Measurements from ENCODE around the gene TOR1AIP1.

TOR1AIP1 gene

DNA sequence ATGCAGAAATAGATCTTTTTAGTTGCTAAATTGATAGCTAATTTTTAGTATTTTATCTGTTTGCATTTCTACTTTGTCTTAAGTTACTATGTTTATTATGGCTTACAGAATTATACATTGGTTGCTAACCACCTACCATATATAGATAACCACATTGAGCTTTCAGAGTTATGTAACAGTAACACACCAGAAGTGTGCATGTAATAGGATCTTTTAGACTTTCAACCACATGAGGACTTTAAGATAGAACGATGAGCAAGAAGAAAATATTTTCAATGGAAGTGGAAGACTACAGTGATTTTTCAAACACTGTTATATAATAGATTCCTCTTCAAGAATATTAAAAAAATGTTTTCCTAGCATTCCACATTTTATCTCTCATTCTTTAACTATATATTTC, 28.8 kb downstream of the TOR1AIP1 start:
- TF ChIP-seq, protein P1, sequence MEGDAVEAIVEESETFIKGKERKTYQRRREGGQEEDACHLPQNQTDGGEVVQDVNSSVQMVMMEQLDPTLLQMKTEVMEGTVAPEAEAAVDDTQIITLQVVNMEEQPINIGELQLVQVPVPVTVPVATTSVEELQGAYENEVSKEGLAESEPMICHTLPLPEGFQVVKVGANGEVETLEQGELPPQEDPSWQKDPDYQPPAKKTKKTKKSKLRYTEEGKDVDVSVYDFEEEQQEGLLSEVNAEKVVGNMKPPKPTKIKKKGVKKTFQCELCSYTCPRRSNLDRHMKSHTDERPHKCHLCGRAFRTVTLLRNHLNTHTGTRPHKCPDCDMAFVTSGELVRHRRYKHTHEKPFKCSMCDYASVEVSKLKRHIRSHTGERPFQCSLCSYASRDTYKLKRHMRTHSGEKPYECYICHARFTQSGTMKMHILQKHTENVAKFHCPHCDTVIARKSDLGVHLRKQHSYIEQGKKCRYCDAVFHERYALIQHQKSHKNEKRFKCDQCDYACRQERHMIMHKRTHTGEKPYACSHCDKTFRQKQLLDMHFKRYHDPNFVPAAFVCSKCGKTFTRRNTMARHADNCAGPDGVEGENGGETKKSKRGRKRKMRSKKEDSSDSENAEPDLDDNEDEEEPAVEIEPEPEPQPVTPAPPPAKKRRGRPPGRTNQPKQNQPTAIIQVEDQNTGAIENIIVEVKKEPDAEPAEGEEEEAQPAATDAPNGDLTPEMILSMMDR (IDR thresholded peaks at IDR 0.05; ENCODE audit: insufficient read depth, low read length, missing control alignments): no peak
- H3K4me3 ChIP-seq (ENCODE audit: low read depth, low read length): no peak overlapping the region
- CTCF ChIA-PET: interaction anchor here (0.9 to 2.0 kb wide), 3 partner anchors 9 to 268 kb away, joined by 4 to 7 read pairs (median 6); no protein-coding TSS in a partner anchor
- no peak for DNase-seq (ENCODE audit: low read depth, low spot score)
- POLR2A ChIA-PET: no interaction called here

DNA sequence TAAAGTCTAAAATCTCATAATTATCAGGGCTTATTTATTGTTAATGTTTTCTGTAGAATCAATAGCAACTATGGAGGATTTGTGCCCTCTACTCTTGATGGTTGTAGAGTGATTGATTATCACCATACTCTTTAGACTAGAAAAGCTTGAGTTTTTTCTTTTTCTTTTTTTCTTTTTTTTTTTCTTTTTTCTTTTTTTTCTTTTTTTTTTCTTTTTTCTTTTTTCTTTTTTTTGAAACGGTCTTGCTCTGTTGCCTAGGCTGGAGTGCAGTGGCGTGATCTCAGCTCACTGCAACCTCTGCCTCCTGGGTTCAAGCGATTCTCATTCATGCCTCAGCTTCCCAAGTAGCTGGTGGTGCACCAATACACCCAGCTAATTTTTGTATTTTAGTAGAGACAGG, 29.7 kb downstream of the TOR1AIP1 start:
- ChIA-PET POLR2A (no interaction called here), CTCF (interaction anchor here (0.9 to 2.0 kb wide), 3 partner anchors 9 to 267 kb away, joined by 4 to 7 read pairs (median 6); no protein-coding TSS in a partner anchor)
- TF ChIP-seq, protein P1 (IDR thresholded peaks at IDR 0.05; ENCODE audit: insufficient read depth, low read length, missing control alignments): no peak
- DNase-seq (ENCODE audit: low read depth, low spot score): no peak
- no peak overlapping the region for H3K4me3 ChIP-seq (ENCODE audit: low read depth, low read length)

DNA sequence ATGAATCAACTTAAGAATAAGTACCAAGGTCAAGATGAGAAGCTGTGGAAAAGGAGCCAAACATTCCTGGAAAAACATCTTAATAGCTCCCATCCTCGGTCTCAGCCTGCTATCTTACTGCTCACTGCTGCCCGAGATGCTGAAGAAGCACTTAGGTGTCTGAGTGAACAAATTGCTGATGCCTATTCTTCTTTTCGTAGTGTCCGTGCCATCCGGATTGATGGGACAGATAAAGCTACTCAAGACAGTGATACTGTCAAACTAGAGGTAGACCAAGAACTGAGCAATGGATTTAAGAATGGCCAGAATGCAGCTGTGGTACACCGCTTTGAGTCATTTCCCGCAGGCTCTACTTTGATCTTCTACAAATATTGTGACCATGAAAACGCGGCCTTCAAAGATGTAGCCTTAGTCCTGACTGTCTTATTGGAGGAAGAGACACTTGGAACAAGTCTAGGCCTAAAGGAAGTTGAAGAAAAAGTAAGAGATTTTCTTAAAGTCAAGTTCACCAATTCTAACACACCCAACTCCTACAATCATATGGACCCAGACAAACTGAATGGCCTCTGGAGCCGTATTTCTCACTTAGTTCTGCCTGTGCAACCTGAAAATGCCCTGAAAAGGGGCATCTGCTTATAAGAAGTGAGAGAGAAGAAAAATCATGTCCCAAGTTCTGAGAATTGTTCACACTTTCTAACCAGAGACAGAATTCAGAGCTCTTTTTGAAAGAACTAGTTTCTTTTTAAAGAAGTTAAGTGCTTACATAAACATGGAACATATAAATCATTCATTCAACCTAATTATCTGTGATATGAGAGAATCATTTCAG, 35.7 kb downstream of the TOR1AIP1 start:
- CTCF ChIA-PET: interaction anchor here (1.5 to 2.1 kb wide), 2 partner anchors 13 to 50 kb away, joined by 3 to 5 read pairs; no protein-coding TSS in a partner anchor

DNA sequence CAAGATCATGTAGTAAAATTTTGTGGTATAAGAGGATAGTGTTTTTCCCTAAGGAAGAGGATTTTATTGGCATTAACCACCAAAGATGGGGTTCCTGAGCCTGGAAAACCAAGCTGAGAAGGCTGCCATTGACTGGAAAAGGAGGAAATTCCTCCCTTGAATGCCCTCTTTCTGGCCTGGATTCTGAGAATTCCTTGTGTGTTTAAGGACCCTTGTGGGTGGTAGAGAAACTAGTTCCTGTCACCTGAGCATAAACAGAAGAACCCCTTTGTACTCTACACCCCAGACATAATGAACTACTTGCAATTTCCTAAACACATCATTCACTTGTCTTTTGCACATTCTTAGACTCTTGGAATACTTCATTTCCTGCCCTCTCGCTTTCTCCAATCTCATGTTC, 39.4 kb downstream of the TOR1AIP1 start:
- ChIA-PET CTCF (interaction anchor here (1.4 to 2.0 kb wide), 2 partner anchors 10 to 247 kb away, joined by 3 to 4 read pairs; no protein-coding TSS in a partner anchor), POLR2A (no interaction called here)
- DNase-seq (ENCODE audit: low read depth, low spot score): no peak
- H3K4me3 ChIP-seq (ENCODE audit: low read depth, low read length): no peak overlapping the region
- TF ChIP-seq, protein P1 (IDR thresholded peaks at IDR 0.05; ENCODE audit: insufficient read depth, low read length, missing control alignments): no peak

More for the DNA sequence above, 35.7 kb downstream of the TOR1AIP1 start:
- POLR2A ChIA-PET: no interaction called here
- TF ChIP-seq, protein P1 (IDR thresholded peaks at IDR 0.05; ENCODE audit: insufficient read depth, low read length, missing control alignments): no peak
- H3K4me3 ChIP-seq (ENCODE audit: low read depth, low read length): no peak overlapping the region
- no peak for DNase-seq (ENCODE audit: low read depth, low spot score)

DNA sequence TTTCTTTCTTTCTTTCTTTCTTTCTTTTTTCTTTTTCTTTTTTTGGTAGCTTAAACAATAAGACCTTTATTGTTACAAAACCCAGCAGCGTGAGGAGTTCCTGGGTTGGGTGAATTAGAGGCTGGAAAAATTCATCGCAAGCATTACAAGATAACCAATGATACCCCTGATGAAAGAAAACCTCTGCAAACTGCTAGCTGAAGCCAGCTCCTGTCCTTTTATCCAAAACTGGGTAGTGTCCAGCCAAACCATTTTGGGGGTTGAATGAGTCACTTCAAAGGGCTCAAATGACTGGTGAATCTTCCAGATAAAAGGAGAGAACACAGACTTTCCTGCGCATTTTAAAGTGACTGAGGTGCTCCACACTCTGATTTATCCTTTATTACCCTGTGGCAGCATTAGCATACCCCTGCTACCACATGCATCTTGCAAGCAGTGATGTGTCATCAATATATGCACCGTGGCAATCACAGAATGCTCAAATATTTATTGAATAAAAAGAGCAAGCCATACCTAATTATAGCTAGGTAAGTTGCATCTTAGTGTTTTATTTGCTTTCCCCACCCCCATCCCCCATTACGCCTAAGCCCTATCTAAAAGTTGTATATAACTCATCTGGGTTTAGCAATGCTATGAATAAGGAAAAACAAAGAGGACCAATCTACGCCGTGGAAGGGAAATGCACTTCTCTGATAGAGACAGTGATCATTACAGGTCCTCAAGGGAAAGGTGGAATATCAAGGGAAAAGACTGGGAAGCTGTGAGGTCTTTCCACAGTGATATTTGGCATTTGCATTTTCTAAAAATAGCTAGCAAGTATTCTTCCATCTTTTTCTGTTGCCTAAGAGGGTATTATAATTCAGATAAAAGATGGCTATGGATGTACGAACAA, 40.1 kb downstream of the TOR1AIP1 start:
- DNase-seq (ENCODE audit: low read depth, low spot score): no peak
- H3K4me3 ChIP-seq (ENCODE audit: low read depth, low read length): no peak overlapping the region
- CTCF ChIA-PET: interaction anchor here (1.0 to 1.4 kb wide), 2 partner anchors 246 to 259 kb away, joined by 3 read pairs; no protein-coding TSS in a partner anchor
- POLR2A ChIA-PET: no interaction called here
- TF ChIP-seq, protein P1 (IDR thresholded peaks at IDR 0.05; ENCODE audit: insufficient read depth, low read length, missing control alignments): no peak

All from AG04449 (cell line).